Thoracic aorta (tissue), 2 donors: ENCODE measurements around the gene FOSL2. TPM values are rescaled to one million over a fixed set of nuclear protein-coding genes. Genes with fewer than 3 reads are reported as not detected.
A peak's percentile ranks its signal among the peaks of the same experiment; 100 is the strongest.

Source experiments
- ATAC-seq: fragments of 150-250 bp; one replicate; pipeline ENCODE4 v1.8.0; 2017; ENCODE audit warnings: low read depth; ENCODE audit not compliant: insufficient number of reproducible peaks, low FRiP score
- DNase-seq: peaks from one replicate; pipeline ENCODE4 v3.0.0-alpha.2; 2020; ENCODE audit warnings: low spot score
- H3K27ac ChIP-seq, 2 donors: fragments of 200-600 bp; sonication (generic); 1 replicate in 1 of 2; 2 replicates in 1 of 2; pipeline ENCODE4 v1.5.1; 2016; ENCODE audit warnings: mild to moderate bottlenecking in 2 of 2, moderate library complexity in 2 of 2
- H3K27me3 ChIP-seq: fragments of 200-600 bp; sonication (generic); replicated peaks from 2 replicates; pipeline ENCODE4 v1.6.0; 2016; ENCODE audit warnings: mild to moderate bottlenecking; ENCODE audit not compliant: insufficient read depth
- H3K36me3 ChIP-seq: fragments of 200-600 bp; sonication (generic); one replicate; pipeline ENCODE4 v1.5.1; 2016
- H3K4me1 ChIP-seq, 2 donors: fragments of 200-600 bp; sonication (generic); 1 replicate in 1 of 2; 2 replicates in 1 of 2; pipeline versions ENCODE4 v1.5.1 to v1.6.0; 2016; ENCODE audit warnings: low read depth in 2 of 2, mild to moderate bottlenecking in 1 of 2; ENCODE audit not compliant: control insufficient read depth in 1 of 2
- H3K4me3 ChIP-seq: fragments of 200-600 bp; sonication (generic); 2 replicates; pipeline ENCODE4 v1.5.1; 2016; ENCODE audit warnings: mild to moderate bottlenecking
- H3K9me3 ChIP-seq: fragments of 200-600 bp; sonication (generic); 2 replicates; pipeline ENCODE4 v1.5.1; 2016
- total RNA-seq, 2 donors: library from RNA; depleted of rRNA; stranded (reverse); fragments of >200 nt; gene quantifications; one replicate each; pipeline versions ENCODE4 v1.1.0 to v1.2.3, GENCODE V29; 2016
- TF ChIP-seq, protein P1 (sequence below): fragments of 200-600 bp; sonication (generic); IDR thresholded peaks from one replicate; pipeline ENCODE4 v1.5.1; 2019; ENCODE audit warnings: antibody characterized with exemption

The FOSL2 gene
- total RNA-seq, 2 donors from 2014 or later = 188 to 311 TPM

DNA sequence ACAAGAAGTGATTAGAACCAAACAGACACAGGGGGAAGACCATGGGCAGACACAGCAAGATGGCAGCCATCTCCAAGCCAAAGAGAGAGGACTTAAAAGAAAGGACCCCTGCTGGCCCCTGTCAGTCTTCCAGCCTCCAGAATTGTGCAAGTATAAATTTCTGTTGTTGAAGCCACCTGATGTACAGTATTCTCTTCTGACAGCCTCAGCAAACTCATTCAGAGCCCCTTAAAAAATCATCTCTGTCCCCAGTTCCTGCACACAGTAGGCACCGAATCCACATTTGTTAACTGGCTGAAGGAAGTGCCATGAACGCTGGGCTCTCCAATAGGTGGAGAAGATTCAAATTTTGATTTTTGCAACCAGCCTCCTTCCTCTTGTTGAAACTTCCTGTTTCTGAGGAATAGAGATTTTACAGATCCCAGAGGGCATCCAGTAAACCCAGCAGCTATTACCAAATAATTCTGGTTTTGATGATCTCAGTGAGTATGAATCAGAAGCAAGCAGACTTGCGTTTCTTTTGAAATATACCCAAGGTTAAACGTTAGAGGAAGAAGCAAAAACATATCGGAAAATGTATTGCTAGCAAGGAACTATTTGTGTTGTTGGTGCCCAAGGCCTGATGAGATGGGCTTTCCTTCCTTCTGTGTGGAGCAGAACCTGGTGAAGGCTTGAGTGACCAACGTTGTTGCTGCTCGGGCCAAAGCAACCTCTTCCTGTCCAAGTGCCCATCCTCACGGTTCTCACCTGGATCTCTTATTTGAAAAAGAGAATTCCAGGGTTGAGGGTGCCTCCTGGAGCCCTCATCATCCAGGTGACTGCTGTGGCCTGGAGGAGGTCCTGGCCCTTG is 55.5 kb downstream of the FOSL2 start:
- Histone ChIP-seq H3K9me3 (no peaks in the 10 kb centered on the region), H3K36me3 (no peaks in the 10 kb centered on the region), H3K4me1 (no peaks in the 10 kb centered on the region), H3K27me3 (no peaks in the 10 kb centered on the region), H3K27ac (peak overlapping the region in 1 of 2 donors; percentile 64), H3K4me3 (no peak overlapping the region)
- ATAC-seq (no peak), DNase-seq (no peak)
- TF ChIP-seq, protein P1, sequence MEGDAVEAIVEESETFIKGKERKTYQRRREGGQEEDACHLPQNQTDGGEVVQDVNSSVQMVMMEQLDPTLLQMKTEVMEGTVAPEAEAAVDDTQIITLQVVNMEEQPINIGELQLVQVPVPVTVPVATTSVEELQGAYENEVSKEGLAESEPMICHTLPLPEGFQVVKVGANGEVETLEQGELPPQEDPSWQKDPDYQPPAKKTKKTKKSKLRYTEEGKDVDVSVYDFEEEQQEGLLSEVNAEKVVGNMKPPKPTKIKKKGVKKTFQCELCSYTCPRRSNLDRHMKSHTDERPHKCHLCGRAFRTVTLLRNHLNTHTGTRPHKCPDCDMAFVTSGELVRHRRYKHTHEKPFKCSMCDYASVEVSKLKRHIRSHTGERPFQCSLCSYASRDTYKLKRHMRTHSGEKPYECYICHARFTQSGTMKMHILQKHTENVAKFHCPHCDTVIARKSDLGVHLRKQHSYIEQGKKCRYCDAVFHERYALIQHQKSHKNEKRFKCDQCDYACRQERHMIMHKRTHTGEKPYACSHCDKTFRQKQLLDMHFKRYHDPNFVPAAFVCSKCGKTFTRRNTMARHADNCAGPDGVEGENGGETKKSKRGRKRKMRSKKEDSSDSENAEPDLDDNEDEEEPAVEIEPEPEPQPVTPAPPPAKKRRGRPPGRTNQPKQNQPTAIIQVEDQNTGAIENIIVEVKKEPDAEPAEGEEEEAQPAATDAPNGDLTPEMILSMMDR = no peak

DNA sequence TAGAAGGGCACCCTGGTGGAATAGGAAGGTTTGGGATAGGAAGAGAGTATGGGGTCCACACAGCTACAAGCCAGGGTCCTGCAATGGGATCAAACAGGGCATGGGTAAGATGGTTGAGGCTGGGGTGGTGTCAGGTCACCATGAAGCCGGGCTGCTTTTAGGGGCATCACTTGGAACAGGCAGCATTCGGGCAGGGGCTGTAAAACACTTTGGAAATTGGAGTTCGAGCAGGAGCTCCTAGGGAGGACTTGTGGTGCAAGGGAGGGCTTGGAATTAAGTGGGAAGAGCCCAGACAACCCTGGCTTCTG is 56.1 kb downstream of the FOSL2 start:
- Histone ChIP-seq H3K36me3 (no peaks in the 10 kb centered on the region), H3K27ac (peak overlapping the region in 1 of 2 donors; percentile 64), H3K27me3 (no peaks in the 10 kb centered on the region), H3K9me3 (no peaks in the 10 kb centered on the region), H3K4me1 (no peaks in the 10 kb centered on the region), H3K4me3 (no peak overlapping the region)
- TF ChIP-seq, protein P1 = no peak
- no peak for DNase-seq
- ATAC-seq = no peak

DNA sequence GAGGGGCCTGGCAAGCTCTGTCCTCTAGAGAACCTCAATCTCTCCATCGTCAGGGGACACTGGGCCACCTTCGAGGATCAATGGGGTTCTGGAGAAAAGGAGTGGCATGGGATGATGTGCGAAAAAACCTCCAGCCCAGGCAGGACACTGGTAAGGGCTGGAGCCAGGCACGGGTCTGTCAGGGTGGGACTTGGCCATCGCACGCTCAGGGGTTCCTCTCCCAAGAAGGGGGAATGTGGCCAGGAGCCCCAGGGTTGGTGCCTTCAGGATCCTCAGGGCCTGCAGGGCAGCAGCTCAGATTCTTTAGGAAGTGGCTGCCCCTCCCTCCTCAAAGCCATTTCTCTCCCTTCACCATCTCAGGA is 56.4 kb downstream of the FOSL2 start:
- no peak for ATAC-seq
- no peak overlapping the region for H3K4me3 ChIP-seq
- H3K27ac ChIP-seq = peak overlapping the region in 1 of 2 donors; percentile 64

DNA sequence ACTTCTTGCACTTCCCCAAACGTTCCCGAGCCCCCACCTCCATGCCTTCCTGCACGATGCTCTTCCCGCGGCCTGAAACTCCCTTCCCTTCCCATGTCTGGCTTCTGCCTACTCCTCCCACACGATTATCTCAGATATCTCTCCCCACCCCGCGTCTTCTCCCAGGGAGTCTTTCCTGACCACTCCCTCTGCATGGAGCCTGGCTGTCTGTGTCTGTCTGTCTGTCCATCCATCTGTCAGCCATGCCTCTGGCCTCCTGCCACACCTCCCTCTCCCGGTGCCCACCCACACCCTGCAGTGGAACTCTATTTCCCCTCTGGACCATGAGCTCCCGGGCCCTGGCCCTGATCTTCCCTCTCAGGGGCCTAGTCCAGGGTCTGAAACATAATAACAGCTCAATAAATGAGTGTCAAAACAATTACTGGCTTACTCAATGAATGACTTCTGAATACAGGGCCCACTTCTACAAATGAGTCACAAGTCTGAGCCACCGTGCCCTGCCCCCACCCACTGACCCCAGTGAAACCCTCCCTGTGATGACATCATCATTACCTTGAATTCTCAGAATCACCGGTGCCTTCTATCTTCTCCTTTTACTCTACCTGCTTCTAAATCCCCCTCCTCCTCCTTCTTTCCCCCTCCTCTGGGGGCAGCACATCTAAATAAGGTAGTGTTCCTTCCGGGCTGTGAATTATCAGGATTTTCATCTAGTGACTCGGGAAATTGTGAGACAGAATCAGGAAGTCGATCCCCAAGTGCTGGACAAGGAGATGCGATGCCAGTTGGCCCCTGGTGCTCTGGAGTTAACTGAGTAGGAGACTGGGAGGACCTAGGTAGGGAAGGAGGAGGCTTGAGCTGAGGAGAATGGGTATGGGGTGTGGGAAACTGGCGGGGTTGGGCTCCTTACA is 57.1 kb downstream of the FOSL2 start:
- no peaks in the 10 kb centered on the region for H3K27me3 ChIP-seq
- H3K27ac ChIP-seq = no peak overlapping the region
- TF ChIP-seq, protein P1 = no peak
- H3K9me3 ChIP-seq = no peaks in the 10 kb centered on the region
- H3K4me1 ChIP-seq = no peaks in the 10 kb centered on the region
- H3K36me3 ChIP-seq = no peaks in the 10 kb centered on the region
- H3K4me3 ChIP-seq = no peak overlapping the region
- no peak for DNase-seq
- ATAC-seq = no peak

More for the DNA sequence above, 56.4 kb downstream of the FOSL2 start:
- TF ChIP-seq, protein P1 = no peak
- no peaks in the 10 kb centered on the region for H3K27me3 ChIP-seq
- no peaks in the 10 kb centered on the region for H3K9me3 ChIP-seq
- no peaks in the 10 kb centered on the region for H3K36me3 ChIP-seq
- no peak for DNase-seq
- H3K4me1 ChIP-seq = no peaks in the 10 kb centered on the region

DNA sequence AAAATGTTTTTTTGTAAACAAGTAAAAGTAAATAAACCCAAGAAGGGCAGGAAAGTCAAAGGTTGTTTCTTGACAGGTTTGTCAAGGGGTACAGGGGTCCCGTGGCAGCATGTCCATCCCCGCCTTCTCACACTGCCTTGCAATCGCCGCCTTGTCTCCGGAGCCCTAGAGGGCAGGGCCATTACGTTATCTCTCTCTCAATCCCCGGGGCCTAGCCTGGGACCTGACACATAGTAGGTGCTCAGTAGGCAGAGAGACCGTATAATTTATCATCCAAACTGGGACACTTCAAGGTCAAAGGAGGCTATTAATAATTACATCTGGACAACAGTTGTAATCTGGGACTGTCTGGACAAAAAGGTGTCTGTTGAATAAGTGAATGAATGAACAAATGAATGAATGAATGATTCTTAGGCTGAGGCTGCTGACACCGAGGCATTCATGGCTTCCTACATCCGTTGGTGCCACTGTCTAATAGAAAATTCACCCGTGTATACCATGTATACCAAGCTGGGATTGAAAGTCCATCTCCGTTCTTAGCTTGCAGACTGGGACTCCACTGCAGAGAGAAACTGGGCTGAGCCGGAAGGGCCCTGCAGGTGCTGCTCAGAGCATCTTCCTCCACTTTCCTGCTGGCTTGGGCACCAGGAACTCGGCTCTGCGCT is 58.4 kb downstream of the FOSL2 start:
- Histone ChIP-seq H3K9me3 (no peaks in the 10 kb centered on the region), H3K4me3 (no peak overlapping the region), H3K27me3 (no peaks in the 10 kb centered on the region), H3K36me3 (no peaks in the 10 kb centered on the region), H3K4me1 (no peaks in the 10 kb centered on the region), H3K27ac (no peak overlapping the region)
- TF ChIP-seq, protein P1 = no peak
- no peak for DNase-seq
- ATAC-seq = no peak
